Natural killer cell (primary cell): ENCODE measurements around the gene TFAP2D. TPM values are rescaled to one million over a fixed set of nuclear protein-coding genes. Genes with fewer than 3 reads are reported as not detected.

Source experiments
- ATAC-seq, 3 donors: fragments of 150-1000 bp in 2 of 3; fragments of 200-7000 bp in 1 of 3; cut with Tn5 transposase; 1 replicate in 1 of 3; 2 replicates in 2 of 3; pipeline ENCODE4 v1.10.0; 2021; ENCODE audit warnings: mild to moderate bottlenecking in 2 of 3, moderate library complexity in 2 of 3
- DNase-seq, 2 donors: peaks; one replicate each; pipeline versions ENCODE4 v3.0.0 to v3.0.0-alpha.2; 2013 to 2021; ENCODE audit warnings: mixed read lengths in 1 of 2
- H3K27ac ChIP-seq: one replicate; pipeline ENCODE4 v1.5.1; 2013; ENCODE audit warnings: mild to moderate bottlenecking, low read length
- H3K27me3 ChIP-seq: one replicate; pipeline ENCODE4 v1.6.1; 2013; ENCODE audit warnings: low read length; ENCODE audit not compliant: control insufficient read depth, insufficient read depth
- H3K36me3 ChIP-seq: one replicate; pipeline ENCODE4 v1.6.1; 2013; ENCODE audit warnings: low read length; ENCODE audit not compliant: control insufficient read depth, insufficient read depth
- H3K4me1 ChIP-seq: one replicate; pipeline ENCODE4 v1.6.1; 2013; ENCODE audit warnings: low read length; ENCODE audit not compliant: control insufficient read depth, insufficient read depth
- H3K4me3 ChIP-seq: one replicate; pipeline ENCODE4 v1.5.1; 2013; ENCODE audit warnings: low read length
- H3K9me3 ChIP-seq: one replicate; pipeline ENCODE4 v1.6.1; 2013; ENCODE audit warnings: low read length; ENCODE audit not compliant: control insufficient read depth, insufficient read depth
- H3K27ac Mint-ChIP-seq, 2 donors: one replicate each; pipeline ENCODE4 v1.8.0; 2022; ENCODE audit warnings: mild to moderate bottlenecking in 2 of 2, mixed read lengths in 2 of 2, moderate library complexity in 1 of 2
- H3K27me3 Mint-ChIP-seq, 2 donors: one replicate each; pipeline ENCODE4 v1.8.0; 2022; ENCODE audit warnings: low read depth in 2 of 2, mixed read lengths in 2 of 2
- H3K36me3 Mint-ChIP-seq: one replicate; pipeline ENCODE4 v1.8.0; 2022; ENCODE audit warnings: mixed read lengths
- H3K4me1 Mint-ChIP-seq, 2 donors: one replicate each; pipeline ENCODE4 v1.8.0; 2022; ENCODE audit warnings: mixed read lengths in 2 of 2
- H3K4me3 Mint-ChIP-seq: one replicate; pipeline ENCODE4 v1.8.0; 2022; ENCODE audit warnings: mild to moderate bottlenecking, moderate library complexity, mixed read lengths
- H3K9me3 Mint-ChIP-seq, 2 donors: one replicate each; pipeline ENCODE4 v1.8.0; 2022; ENCODE audit warnings: mixed read lengths in 2 of 2
- WGBS: methylation state at CpG from one replicate; pipeline ENCODE4 v1.1.7; 2013; ENCODE audit warnings: missing lambda C conversion rate; ENCODE audit not compliant: insufficient coverage; 5-methylcytosine and 5-hydroxymethylcytosine counted together
- intact Hi-C: fragments of 100-400 bp; cut with micrococcal nuclease; formaldehyde crosslinking; loops from one replicate; pipeline ENCODE4 v1.14.2; 2022
- total RNA-seq, 4 donors: library from RNA; stranded (reverse); fragments of 120-200 nt in 1 of 4; gene quantifications; one replicate each; pipeline versions ENCODE4 v1.2.3 to v1.2.4, GENCODE V29; 2013 to 2022
- TF ChIP-seq, protein P1 (sequence below): fragments of 200-600 bp; IDR thresholded peaks from one replicate; pipeline ENCODE4 v1.8.0; 2022; ENCODE audit warnings: antibody characterized with exemption

Gene TFAP2D
- total RNA-seq, 3 donors from 2014 or later (not counting 1 experiment from before 2014, with no cell fraction given) = not detected

GRCh38 chr6:50742161-50742560 lies 28.8 kb downstream of the TFAP2D start:
- no peaks in the 10 kb centered on the region for H3K4me1 Mint-ChIP-seq
- intact Hi-C loops = no loop called here

GRCh38 chr6:50744976-50745375 lies 31.6 kb downstream of the TFAP2D start:
- Histone ChIP-seq H3K36me3 (no peaks in the 10 kb centered on the region), H3K4me1 (no peaks in the 10 kb centered on the region), H3K4me3 (no peak overlapping the region), H3K27me3 (no peaks in the 10 kb centered on the region), H3K27ac (no peak overlapping the region), H3K9me3 (no peaks in the 10 kb centered on the region)
- H3K27ac Mint-ChIP-seq = no peak overlapping the region
- peaks cover 0 to 7% of the 10 kb centered on the region in 2 donors for H3K9me3 Mint-ChIP-seq
- H3K4me1 Mint-ChIP-seq = no peaks in the 10 kb centered on the region
- DNase-seq (no peak), ATAC-seq (no peak)
- intact Hi-C loops = no loop called here
- WGBS = 79% methylated on average over 3 of the region's 3 CpGs
- H3K4me3 Mint-ChIP-seq = no peak overlapping the region
- TF ChIP-seq, protein P1, sequence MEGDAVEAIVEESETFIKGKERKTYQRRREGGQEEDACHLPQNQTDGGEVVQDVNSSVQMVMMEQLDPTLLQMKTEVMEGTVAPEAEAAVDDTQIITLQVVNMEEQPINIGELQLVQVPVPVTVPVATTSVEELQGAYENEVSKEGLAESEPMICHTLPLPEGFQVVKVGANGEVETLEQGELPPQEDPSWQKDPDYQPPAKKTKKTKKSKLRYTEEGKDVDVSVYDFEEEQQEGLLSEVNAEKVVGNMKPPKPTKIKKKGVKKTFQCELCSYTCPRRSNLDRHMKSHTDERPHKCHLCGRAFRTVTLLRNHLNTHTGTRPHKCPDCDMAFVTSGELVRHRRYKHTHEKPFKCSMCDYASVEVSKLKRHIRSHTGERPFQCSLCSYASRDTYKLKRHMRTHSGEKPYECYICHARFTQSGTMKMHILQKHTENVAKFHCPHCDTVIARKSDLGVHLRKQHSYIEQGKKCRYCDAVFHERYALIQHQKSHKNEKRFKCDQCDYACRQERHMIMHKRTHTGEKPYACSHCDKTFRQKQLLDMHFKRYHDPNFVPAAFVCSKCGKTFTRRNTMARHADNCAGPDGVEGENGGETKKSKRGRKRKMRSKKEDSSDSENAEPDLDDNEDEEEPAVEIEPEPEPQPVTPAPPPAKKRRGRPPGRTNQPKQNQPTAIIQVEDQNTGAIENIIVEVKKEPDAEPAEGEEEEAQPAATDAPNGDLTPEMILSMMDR = no peak
- no peaks in the 10 kb centered on the region for H3K27me3 Mint-ChIP-seq
- no peaks in the 10 kb centered on the region for H3K36me3 Mint-ChIP-seq

More at GRCh38 chr6:50742161-50742560, 28.8 kb downstream of the TFAP2D start:
- H3K27ac Mint-ChIP-seq = no peak overlapping the region
- Histone ChIP-seq H3K27ac (no peak overlapping the region), H3K36me3 (no peaks in the 10 kb centered on the region), H3K4me1 (no peaks in the 10 kb centered on the region), H3K9me3 (no peaks in the 10 kb centered on the region), H3K27me3 (no peaks in the 10 kb centered on the region), H3K4me3 (no peak overlapping the region)
- no peaks in the 10 kb centered on the region for H3K27me3 Mint-ChIP-seq
- no peak for DNase-seq
- ATAC-seq = no peak
- no peak overlapping the region for H3K4me3 Mint-ChIP-seq
- peaks cover 0 to 7% of the 10 kb centered on the region in 2 donors for H3K9me3 Mint-ChIP-seq
- H3K36me3 Mint-ChIP-seq = no peaks in the 10 kb centered on the region
- 58% methylated on average over 3 of the region's 3 CpGs for WGBS
- TF ChIP-seq, protein P1 = no peak

- intact Hi-C loops = no loop called here
- Histone ChIP-seq H3K4me1 (no peaks in the 10 kb centered on the region), H3K27ac (no peak overlapping the region), H3K27me3 (no peaks in the 10 kb centered on the region), H3K36me3 (no peaks in the 10 kb centered on the region), H3K4me3 (no peak overlapping the region), H3K9me3 (no peaks in the 10 kb centered on the region)
- H3K9me3 Mint-ChIP-seq = peaks cover 6 to 9% of the 10 kb centered on the region in 2 donors
- no peak for ATAC-seq
- no peaks in the 10 kb centered on the region for H3K27me3 Mint-ChIP-seq
- no peak for DNase-seq
- no peaks in the 10 kb centered on the region for H3K36me3 Mint-ChIP-seq
- TF ChIP-seq, protein P1 = no peak
- H3K4me1 Mint-ChIP-seq = no peaks in the 10 kb centered on the region
- no peak overlapping the region for H3K4me3 Mint-ChIP-seq
- no peak overlapping the region for H3K27ac Mint-ChIP-seq
- 82% methylated on average over 3 of the region's 3 CpGs for WGBS
These were observed 49.5 kb downstream of the TFAP2D start for GRCh38 chr6:50762798-50763197.

GRCh38 chr6:50778696-50779095 lies 65.4 kb downstream of the TFAP2D start:
- Histone ChIP-seq H3K36me3 (no peaks in the 10 kb centered on the region), H3K27ac (no peak overlapping the region), H3K4me3 (no peak overlapping the region), H3K27me3 (no peaks in the 10 kb centered on the region), H3K4me1 (no peaks in the 10 kb centered on the region), H3K9me3 (no peaks in the 10 kb centered on the region)
- Mint-ChIP-seq H3K9me3 (peaks cover 2% of the 10 kb centered on the region in 2 donors), H3K27ac (no peak overlapping the region), H3K27me3 (no peaks in the 10 kb centered on the region), H3K36me3 (no peaks in the 10 kb centered on the region), H3K4me3 (no peak overlapping the region), H3K4me1 (no peaks in the 10 kb centered on the region)
- TF ChIP-seq, protein P1 = no peak
- ATAC-seq (no peak), DNase-seq (no peak)
- intact Hi-C loops = no loop called here
